H54 (cell line): ENCODE measurements around the gene ANKRD16.

Experiments
- DNase-seq: peaks from one replicate; pipeline ENCODE4 v3.0.0; 2011; ENCODE audit warnings: low spot score, mixed read lengths; ENCODE audit not compliant: insufficient read length
- FAIRE-seq: peaks from 3 replicates; lab custom pipeline; 2011; peaks lifted over from hg19 to GRCh38; lab: Jason Lieb, UNC
- POLR2A ChIP-seq: IDR thresholded peaks from 2 replicates; pipeline ENCODE4 v1.6.1; 2011; ENCODE audit warnings: low read depth, mild to moderate bottlenecking, low read length

ANKRD16 gene

DNA sequence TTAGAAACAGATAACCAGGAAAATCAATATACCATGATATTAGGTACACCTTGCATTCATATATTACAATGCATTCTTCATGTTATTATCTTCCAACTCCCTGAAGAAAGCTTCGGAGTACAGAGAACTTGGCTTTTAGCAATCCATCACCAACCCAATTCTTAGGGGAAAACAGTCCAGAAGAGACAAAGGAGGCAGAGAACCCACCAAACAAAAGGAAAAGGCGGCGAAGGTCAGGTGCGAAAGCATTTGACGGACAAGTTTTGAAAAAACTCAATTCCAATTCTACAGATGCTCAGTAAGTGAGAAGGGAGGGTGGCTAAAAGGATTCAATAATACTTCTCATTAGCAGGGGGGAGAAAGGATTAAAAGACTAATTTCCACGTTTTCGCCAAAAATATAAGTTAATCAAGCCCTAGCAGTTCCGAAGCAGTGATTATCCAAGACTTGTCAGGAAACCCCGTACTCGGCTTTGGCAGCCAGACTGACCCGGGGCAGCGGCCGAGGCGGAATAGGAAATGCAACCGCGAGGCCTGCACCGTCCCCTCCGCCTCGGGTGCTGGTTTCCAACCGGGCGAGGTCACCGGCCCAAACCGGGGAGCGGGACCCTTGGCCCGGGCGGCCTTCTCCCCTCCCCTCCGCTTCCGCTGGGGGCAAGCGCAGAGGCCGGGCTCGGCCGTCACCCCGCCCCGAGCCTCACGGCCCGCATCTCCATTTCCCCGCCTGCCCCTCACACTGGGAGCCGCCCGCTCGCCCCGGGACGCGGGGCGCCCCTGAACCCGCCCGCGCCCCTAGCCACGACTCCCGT lies 77.2 kb downstream of the ANKRD16 start:
- TF ChIP-seq POLR2A, result no peak; the same call in 1 of the 2 replicates
- DNase-seq, result no peak
- FAIRE-seq, result no peak
